HEK293 (cell line): ENCODE results near the gene CEBPZ.

Experiments used
- CTCF ChIA-PET: fragments of 350-600 bp; formaldehyde crosslinking; extraction: SDS; loops from one replicate; lab custom pipeline; 2021; ENCODE audit warnings: antibody characterized with exemption; lab: Yijun Ruan, JAX
- POLR2A ChIA-PET: fragments of 300-600 bp; formaldehyde crosslinking; extraction: SDS; loops from one replicate; lab custom pipeline; 2020; ENCODE audit warnings: antibody characterized with exemption, inconsistent platforms; lab: Yijun Ruan, JAX
- H3K27ac ChIP-seq: fragments of 200-500 bp; sonication (Bioruptor generic); 2 replicates; pipeline ENCODE4 v1.5.1; 2014; ENCODE audit warnings: low read depth, low read length, control low read depth, inconsistent platforms; ENCODE audit errors: extremely low read depth
- H3K36me3 ChIP-seq, 2 experiments: fragments of 200-500 bp in 1 of 2; sonication (Bioruptor generic) in 1 of 2; 1 replicate in 1 of 2; 2 replicates in 1 of 2; pipeline ENCODE4 v1.5.1; 2014 to 2017; ENCODE audit warnings: inconsistent platforms in 2 of 2, low read length in 2 of 2; ENCODE audit not compliant: control insufficient read depth in 2 of 2, insufficient read depth in 1 of 2
- H3K4me1 ChIP-seq: fragments of 200-500 bp; sonication (Bioruptor generic); 2 replicates; pipeline ENCODE4 v1.5.1; 2014; ENCODE audit warnings: mild to moderate bottlenecking, low read length, inconsistent platforms; ENCODE audit not compliant: control insufficient read depth, insufficient read depth
- H3K4me3 ChIP-seq: 2 replicates; pipeline ENCODE4 v1.5.1; 2011; ENCODE audit warnings: low read depth, mild to moderate bottlenecking, control low read depth, low read length, moderate library complexity
- H3K9me3 ChIP-seq: fragments of 200-500 bp; sonication (Bioruptor generic); 2 replicates; pipeline ENCODE4 v1.5.1; 2014; ENCODE audit warnings: low read depth, low read length, inconsistent platforms; ENCODE audit not compliant: control insufficient read depth, insufficient read depth
- PBX3 ChIP-seq: sonication (generic); formaldehyde crosslinking; IDR thresholded peaks from 2 replicates; pipeline ENCODE4 v1.8.1; 2022; ENCODE audit warnings: mild to moderate bottlenecking, moderate library complexity, missing genetic modification reagents
- SP2 ChIP-seq: fragments of 450-650 bp; formaldehyde crosslinking; IDR thresholded peaks from 2 replicates; pipeline ENCODE4 v1.5.1; 2016; ENCODE audit warnings: missing biosample characterization, missing genetic modification characterization
- SP7 ChIP-seq: fragments of 450-650 bp; formaldehyde crosslinking; IDR thresholded peaks from 2 replicates; pipeline ENCODE4 v1.5.1; 2016; ENCODE audit warnings: missing biosample characterization, missing genetic modification characterization
- ZBTB17 ChIP-seq: fragments of 450-650 bp; formaldehyde crosslinking; IDR thresholded peaks from 2 replicates; pipeline ENCODE4 v1.5.1; 2016; ENCODE audit warnings: missing biosample characterization, missing genetic modification characterization
- ZBTB48 ChIP-seq: fragments of 450-650 bp; formaldehyde crosslinking; IDR thresholded peaks from 2 replicates; pipeline ENCODE4 v1.5.1; 2016; ENCODE audit warnings: missing biosample characterization, missing genetic modification characterization
- ZFP69B ChIP-seq: fragments of 450-650 bp; formaldehyde crosslinking; IDR thresholded peaks from 2 replicates; pipeline ENCODE4 v1.5.1; 2016; ENCODE audit warnings: missing biosample characterization, missing genetic modification characterization
- ZNF18 ChIP-seq: fragments of 450-650 bp; formaldehyde crosslinking; IDR thresholded peaks from 2 replicates; pipeline ENCODE4 v1.5.1; 2016; ENCODE audit warnings: missing biosample characterization, missing genetic modification characterization
- ZNF335 ChIP-seq: fragments of 450-650 bp; formaldehyde crosslinking; conservative IDR thresholded peaks from 2 replicates; pipeline ENCODE4 v1.5.1; 2016; ENCODE audit warnings: missing biosample characterization, missing genetic modification characterization
- ZNF341 ChIP-seq: fragments of 450-650 bp; formaldehyde crosslinking; IDR thresholded peaks from 2 replicates; pipeline ENCODE4; 2016; ENCODE audit warnings: low read depth, missing biosample characterization, missing genetic modification characterization
- ZNF394 ChIP-seq: fragments of 450-650 bp; formaldehyde crosslinking; IDR thresholded peaks from 2 replicates; pipeline ENCODE4 v1.5.1; 2016; ENCODE audit warnings: missing biosample characterization, missing genetic modification characterization, mild to moderate bottlenecking, moderate library complexity, borderline replicate concordance
- ZNF555 ChIP-seq: fragments of 450-650 bp; formaldehyde crosslinking; conservative IDR thresholded peaks from 2 replicates; pipeline ENCODE4 v1.5.1; 2017; ENCODE audit warnings: missing biosample characterization, mild to moderate bottlenecking, missing genetic modification characterization, inconsistent platforms
- ZNF600 ChIP-seq: fragments of 450-650 bp; formaldehyde crosslinking; IDR thresholded peaks from 2 replicates; pipeline ENCODE4 v1.5.1; 2016; ENCODE audit warnings: missing biosample characterization, missing genetic modification characterization
- ZNF660 ChIP-seq: fragments of 450-650 bp; IDR thresholded peaks from 2 replicates; pipeline ENCODE4 v1.5.1; 2018; ENCODE audit warnings: missing biosample characterization, mild to moderate bottlenecking, missing genetic modification characterization
- ZNF692 ChIP-seq: fragments of 450-650 bp; formaldehyde crosslinking; IDR thresholded peaks from 2 replicates; pipeline ENCODE4 v1.5.1; 2016; ENCODE audit warnings: missing biosample characterization, missing genetic modification characterization
- ZNF76 ChIP-seq: fragments of 450-650 bp; formaldehyde crosslinking; IDR thresholded peaks from 2 replicates; pipeline ENCODE4; 2016; ENCODE audit warnings: low read depth, missing biosample characterization, missing genetic modification characterization, borderline replicate concordance
- ZNF791 ChIP-seq: fragments of 450-650 bp; formaldehyde crosslinking; IDR thresholded peaks from 2 replicates; pipeline ENCODE4 v1.5.1; 2016; ENCODE audit warnings: missing biosample characterization, missing genetic modification characterization
- ZSCAN5A ChIP-seq: fragments of 450-650 bp; formaldehyde crosslinking; IDR thresholded peaks from 2 replicates; pipeline ENCODE4 v1.5.1; 2016; ENCODE audit warnings: missing biosample characterization, missing genetic modification characterization
- ZXDB ChIP-seq: fragments of 450-650 bp; formaldehyde crosslinking; IDR thresholded peaks from 2 replicates; pipeline ENCODE4 v1.5.1; 2016; ENCODE audit warnings: missing biosample characterization, missing genetic modification characterization
- TF ChIP-seq, protein P1 (sequence below): fragments of 450-650 bp; formaldehyde crosslinking; conservative IDR thresholded peaks from 2 replicates; pipeline ENCODE4 v1.5.1; 2016; ENCODE audit warnings: low read depth, missing biosample characterization, missing genetic modification characterization

CEBPZ gene

DNA sequence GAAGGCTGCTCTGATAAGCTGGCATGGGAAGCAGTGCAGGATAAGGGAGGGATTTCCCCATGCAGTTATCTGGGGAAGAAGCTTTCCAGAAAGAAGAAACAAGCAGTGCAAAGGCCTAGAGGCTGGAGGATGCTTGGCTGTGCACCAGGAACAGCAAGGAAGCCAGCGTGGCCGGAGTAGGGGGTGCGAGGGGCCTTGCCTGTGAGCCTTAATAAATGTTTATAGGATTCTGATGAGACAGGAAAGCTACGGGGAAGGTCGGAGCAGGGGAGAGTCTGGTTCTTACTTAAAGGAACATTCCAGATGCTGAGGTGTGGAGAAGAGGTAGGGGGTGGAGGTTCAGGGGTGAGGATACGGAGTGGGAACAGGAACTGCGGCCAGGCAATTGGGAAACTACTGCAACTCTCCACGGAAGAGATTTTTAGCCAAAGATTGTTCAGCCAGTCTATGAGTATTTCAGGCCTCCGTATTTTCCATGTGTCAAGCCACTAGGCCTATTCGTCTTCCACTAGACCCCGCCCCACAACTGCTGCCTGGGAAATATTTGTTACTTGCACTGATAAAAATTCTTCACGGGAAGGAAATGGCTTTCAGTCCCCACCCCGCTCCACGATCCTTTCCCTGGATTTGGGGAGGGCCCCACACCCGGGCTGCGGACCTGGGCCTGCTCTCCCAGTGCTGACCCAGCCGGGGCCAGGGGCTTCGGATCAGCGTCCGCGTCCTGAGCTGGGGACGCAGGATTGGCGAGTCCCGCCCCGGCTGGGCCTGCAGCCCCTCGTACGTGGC, 75.1 kb downstream of the CEBPZ start:
- POLR2A ChIA-PET = interaction anchor here (1.1 to 1.3 kb wide), 4 partner anchors 41 to 515 kb away, joined by 3 read pairs; partner anchors contain the start of genes CEBPZ, CEBPZOS and NDUFAF7
- Histone ChIP-seq H3K36me3 (peaks cover 3 to 8% of the 10 kb centered on the region in 2 experiments; a peak in 2 of 3 replicates), H3K4me3 (peak overlapping the region; percentile 86), H3K9me3 (no peaks in the 10 kb centered on the region), H3K4me1 (peaks cover 10% of the 10 kb centered on the region; the same call in 1 of the 2 replicates), H3K27ac (peak overlapping the region; percentile 67)
- CTCF ChIA-PET = interaction anchor here (0.6 to 4.1 kb wide), 3 partner anchors 12 to 1906 kb away, joined by 3 to 22 read pairs (median 5); no protein-coding TSS in a partner anchor
- TF ChIP-seq ZNF660 = no peak
- peak; percentile 67; the same call in 1 of the 2 replicates for TF ChIP-seq ZFP69B (tag by site-specific recombination)
- TF ChIP-seq ZNF76 (tag by site-specific recombination) = peak; percentile 51; the same call in 1 of the 2 replicates
- no peak for TF ChIP-seq ZNF791 (tag by site-specific recombination)
- no peak for TF ChIP-seq ZNF555 (tag by site-specific recombination)
- 0 out of 2 replicates have a peak, but pooled peaks have one; percentile 27 for TF ChIP-seq ZSCAN5A (tag by site-specific recombination)
- 0 out of 2 replicates have a peak, but pooled peaks have one; percentile 15 for TF ChIP-seq ZNF394 (tag by site-specific recombination)
- peak; percentile 58; the same call in 1 of the 2 replicates for TF ChIP-seq ZBTB17 (tag by site-specific recombination)
- peak; percentile 51 for TF ChIP-seq ZNF341
- no peak for TF ChIP-seq ZNF18
- TF ChIP-seq SP7 (tag by site-specific recombination) = 0 out of 2 replicates have a peak, but pooled peaks have one; percentile 24
- peak; percentile 47; the same call in 1 of the 2 replicates for TF ChIP-seq PBX3 (CRISPR knock-in tag)
- TF ChIP-seq ZNF692 (tag by site-specific recombination) = peak; percentile 59
- TF ChIP-seq, protein P1, sequence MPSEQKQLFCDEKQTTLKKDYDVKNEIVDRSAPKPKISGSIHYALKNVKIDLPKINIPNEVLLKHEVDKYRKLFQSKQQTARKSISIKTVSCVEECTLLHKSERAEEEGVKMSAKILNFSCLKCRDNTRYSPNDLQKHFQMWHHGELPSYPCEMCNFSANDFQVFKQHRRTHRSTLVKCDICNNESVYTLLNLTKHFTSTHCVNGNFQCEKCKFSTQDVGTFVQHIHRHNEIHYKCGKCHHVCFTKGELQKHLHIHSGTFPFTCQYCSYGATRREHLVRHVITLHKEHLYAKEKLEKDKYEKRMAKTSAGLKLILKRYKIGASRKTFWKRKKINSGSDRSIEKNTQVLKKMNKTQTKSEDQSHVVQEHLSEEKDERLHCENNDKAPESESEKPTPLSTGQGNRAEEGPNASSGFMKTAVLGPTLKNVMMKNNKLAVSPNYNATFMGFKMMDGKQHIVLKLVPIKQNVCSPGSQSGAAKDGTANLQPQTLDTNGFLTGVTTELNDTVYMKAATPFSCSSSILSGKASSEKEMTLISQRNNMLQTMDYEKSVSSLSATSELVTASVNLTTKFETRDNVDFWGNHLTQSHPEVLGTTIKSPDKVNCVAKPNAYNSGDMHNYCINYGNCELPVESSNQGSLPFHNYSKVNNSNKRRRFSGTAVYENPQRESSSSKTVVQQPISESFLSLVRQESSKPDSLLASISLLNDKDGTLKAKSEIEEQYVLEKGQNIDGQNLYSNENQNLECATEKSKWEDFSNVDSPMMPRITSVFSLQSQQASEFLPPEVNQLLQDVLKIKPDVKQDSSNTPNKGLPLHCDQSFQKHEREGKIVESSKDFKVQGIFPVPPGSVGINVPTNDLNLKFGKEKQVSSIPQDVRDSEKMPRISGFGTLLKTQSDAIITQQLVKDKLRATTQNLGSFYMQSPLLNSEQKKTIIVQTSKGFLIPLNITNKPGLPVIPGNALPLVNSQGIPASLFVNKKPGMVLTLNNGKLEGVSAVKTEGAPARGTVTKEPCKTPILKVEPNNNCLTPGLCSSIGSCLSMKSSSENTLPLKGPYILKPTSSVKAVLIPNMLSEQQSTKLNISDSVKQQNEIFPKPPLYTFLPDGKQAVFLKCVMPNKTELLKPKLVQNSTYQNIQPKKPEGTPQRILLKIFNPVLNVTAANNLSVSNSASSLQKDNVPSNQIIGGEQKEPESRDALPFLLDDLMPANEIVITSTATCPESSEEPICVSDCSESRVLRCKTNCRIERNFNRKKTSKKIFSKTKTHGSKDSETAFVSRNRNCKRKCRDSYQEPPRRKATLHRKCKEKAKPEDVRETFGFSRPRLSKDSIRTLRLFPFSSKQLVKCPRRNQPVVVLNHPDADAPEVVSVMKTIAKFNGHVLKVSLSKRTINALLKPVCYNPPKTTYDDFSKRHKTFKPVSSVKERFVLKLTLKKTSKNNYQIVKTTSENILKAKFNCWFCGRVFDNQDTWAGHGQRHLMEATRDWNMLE = no peak
- TF ChIP-seq ZNF335 (tag by site-specific recombination) = peak; percentile 48; the same call in 1 of the 2 replicates
- TF ChIP-seq ZNF600 (tag by site-specific recombination) = 0 out of 2 replicates have a peak, but pooled peaks have one; percentile 34
- peak; percentile 31; the same call in 1 of the 2 replicates for TF ChIP-seq ZBTB48
- TF ChIP-seq SP2 (tag by site-specific recombination) = peak; percentile 41; the same call in 1 of the 2 replicates
- 0 out of 2 replicates have a peak, but pooled peaks have one; percentile 40 for TF ChIP-seq ZXDB (tag by site-specific recombination)
